Bone marrow (tissue), 2 donors: Measurements from ENCODE around the gene SEMA4A.
"Not testable (repeated sequence)": the region's sequence is repeated elsewhere in the genome, so short reads cannot be mapped to it uniquely, and the experiment has no call there.

ENCODE experiments used
- DNase-seq, 2 donors: peaks; one replicate each; lab custom pipeline; 2025; lab: John Stamatoyannopoulos, UW

SEMA4A gene

DNA sequence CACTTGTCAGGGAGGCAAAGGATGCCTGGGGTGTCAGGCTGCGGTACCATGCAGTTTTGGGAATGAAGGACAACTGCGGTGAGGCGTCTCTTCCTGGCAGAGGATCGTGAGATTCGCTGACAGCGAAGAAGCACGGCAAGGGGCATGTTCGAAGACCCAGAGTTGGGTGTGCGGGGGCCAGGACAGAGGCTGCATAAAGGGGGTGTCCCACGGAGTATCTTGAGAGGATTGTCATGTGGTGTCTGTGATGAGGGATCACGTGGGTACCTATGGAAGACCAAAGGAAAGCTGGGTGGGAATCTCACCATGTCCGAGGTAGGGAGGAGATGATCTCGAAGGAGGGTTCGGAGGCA, 40.9 kb downstream of the SEMA4A start:
- DNase-seq: no peak

DNA sequence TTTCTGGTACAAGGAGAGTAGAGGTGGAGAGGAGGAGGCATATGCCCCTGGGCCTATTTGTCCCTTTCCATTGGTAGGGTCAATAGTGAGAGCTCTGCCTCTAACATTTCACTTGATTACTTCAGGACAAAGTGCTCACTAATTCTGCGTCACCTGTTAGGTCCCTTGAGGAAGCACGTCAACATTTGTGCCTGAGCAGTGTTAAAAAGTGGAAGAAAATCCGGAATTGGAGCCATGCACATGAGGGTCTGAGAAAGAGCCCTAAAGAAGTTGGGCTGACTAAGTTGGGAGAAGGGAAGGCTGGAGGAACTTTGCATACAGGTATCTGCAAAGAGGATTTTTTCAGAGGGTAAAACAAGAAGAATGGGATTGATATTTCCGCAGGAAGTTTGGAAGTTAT, 42.5 kb downstream of the SEMA4A start:
- DNase-seq: no peak

DNA sequence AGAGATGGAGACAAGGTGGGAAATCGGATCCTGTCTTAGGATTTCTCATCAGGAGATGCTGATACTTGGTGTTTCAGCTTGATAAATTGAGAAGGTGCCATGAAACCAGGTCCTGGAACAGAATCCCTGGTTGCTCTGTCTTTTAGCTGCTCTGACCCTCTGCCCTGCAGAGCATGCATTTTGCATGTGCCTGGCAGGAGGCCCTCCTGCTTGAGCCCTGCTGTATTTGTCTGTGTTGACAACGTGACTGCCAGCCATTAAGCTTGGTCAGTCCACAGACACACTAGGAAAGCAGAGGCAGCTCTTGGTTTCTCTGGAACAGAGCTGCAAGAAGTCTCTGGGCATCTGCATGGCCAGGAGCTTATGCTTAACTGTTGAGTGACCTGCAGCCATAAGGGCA, 43.1 kb downstream of the SEMA4A start:
- no peak for DNase-seq

DNA sequence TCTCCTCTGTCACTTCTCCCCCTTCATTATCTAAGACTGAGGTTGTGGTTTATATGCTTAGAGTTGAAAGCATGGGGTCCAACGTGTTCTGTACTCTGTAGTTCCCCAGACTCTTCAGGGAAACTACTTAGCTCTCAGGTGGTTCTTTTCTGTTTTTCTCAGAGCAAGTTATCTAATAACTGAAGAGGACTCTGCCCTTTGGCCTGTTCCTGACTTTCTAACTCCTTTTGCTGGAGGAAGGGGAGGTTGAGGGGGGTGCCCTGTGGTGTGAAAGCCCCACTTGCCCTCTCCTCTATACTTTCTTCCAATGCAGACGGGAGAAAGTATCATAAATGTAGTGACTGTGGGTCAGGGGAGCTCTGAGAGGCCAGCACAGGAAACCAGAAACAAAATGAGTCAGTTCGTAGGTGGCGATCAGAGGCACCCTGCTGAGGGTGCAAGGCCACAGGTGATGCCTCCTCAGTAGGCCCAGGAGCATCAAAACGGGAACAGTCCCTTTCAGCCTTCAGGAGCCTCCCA, 45.5 kb downstream of the SEMA4A start:
- DNase-seq: no peak

DNA sequence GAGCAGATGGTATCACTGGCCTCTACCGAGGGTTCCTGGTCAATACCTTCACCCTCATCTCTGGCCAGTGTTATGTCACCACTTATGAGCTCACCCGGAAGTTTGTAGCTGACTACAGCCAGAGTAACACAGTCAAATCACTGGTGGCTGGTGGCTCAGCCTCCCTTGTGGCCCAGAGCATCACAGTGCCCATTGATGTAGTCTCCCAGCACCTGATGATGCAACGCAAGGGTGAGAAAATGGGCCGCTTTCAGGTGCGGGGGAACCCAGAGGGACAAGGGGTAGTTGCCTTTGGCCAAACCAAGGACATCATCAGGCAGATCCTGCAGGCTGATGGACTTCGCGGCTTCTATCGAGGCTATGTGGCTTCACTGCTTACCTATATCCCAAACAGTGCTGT, 46.7 kb downstream of the SEMA4A start:
- DNase-seq: no peak

DNA sequence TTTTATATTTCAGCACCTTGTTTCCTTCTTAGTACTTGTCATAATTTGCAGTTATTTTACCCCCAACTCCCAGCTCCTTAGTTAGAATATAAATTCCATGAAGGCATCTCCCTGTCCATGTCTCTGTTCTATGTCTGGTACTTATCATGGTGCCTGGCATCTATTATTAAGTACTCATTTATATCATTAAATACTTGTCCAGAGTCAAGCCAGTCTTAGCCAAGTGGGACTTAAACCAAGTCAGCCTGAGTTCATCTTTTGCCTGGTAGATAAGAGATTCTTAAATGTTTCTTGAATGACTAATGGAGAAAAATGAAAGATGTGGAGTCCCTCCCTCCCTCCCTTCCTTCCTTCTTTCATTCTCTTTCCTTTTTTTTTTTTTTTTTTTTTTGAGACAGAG, 49.9 kb downstream of the SEMA4A start:
- DNase-seq: no peak

DNA sequence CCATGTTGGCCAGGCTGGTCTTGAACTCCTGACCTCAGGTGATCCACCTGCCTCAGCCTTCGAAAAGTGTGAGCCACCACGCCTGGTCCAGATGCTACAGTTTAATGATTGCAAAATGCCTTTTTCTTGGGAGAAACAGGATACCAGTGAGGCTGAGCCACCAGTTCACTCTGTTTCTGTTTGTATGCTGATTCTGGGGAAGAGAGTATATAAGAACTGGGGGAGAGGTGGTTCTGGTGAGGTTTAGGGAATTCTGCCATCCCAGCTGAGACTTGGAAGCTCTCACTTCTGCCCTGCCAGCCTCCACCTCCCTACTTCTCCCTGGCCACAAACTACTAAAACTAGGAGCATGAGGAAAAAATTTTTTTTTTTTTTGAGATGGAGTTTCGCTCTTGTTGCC, 51.3 kb downstream of the SEMA4A start:
- DNase-seq: no peak

DNA sequence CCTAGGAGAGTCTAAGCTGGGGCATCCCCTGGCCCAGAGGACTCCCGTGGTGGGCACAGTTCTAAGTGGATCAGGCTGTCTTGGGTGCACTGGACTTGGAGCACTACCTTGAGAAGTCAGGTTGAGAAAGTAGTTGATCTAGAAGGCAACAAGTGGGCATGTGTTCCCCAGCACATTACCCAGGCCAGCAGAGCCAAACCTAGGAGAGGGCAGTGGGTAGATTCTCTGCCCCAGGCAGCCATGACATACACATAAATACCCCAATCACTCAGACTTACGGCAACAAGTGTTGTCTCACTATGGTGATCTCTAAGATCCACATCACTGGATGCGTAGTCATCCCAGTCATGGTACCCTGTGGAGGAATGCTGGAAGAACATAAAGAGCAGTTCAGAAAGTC, 57.9 kb downstream of the SEMA4A start:
- no peak for DNase-seq

DNA sequence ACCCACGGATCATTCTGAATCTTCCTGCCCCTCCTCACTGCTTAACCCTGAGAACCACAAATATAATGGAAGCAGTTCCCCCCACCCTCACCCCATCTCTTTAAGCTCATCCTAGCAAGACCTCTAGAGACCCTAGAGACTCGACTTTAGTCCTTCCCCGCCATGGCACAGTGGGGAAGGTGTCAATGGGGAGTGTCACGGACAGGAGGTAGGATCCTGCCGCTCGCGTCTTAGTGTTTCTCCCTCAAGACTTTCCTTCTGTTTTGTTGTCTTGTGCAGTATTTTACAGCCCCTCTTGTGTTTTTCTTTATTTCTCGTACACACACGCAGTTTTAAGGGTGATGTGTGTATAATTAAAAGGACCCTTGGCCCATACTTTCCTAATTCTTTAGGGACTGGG, 58.7 kb downstream of the SEMA4A start:
- DNase-seq: no peak

DNA sequence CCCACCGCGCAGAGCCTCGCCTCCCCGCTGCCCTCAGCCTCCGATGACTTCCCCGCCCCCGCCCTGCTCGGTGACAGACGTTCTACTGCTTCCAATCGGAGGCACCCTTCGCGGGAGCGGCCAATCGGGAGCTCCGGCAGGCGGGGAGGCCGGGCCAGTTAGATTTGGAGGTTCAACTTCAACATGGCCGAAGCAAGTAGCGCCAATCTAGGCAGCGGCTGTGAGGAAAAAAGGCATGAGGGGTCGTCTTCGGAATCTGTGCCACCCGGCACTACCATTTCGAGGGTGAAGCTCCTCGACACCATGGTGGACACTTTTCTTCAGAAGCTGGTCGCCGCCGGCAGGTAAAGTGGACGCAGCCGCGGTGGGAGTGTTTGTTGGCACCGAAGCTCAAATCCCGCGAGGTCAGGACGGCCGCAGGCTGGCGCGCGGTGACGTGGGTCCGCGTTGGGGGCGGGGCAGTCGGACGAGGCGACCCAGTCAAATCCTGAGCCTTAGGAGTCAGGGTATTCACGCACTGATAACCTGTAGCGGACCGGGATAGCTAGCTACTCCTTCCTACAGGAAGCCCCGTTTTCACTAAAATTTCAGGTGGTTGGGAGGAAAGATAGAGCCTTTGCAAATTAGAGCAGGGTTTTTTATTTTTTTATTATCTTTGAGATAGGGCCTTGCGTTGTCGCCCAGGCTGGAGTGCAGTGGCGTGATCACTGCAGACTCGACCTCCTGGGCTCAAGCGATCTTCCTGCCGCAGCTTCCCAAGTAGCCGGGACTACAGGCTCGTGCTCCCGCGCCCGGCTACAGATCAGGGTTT, 59.7 kb downstream of the SEMA4A start, which contains the start of gene PMF1:
Gene PMF1, plus strand, starts transcription at position 175 of the 811 bp plus-strand sequence. Its CDS starts 9 bp downstream, at position 184.
- peak; percentile 94 to 95 for DNase-seq

DNA sequence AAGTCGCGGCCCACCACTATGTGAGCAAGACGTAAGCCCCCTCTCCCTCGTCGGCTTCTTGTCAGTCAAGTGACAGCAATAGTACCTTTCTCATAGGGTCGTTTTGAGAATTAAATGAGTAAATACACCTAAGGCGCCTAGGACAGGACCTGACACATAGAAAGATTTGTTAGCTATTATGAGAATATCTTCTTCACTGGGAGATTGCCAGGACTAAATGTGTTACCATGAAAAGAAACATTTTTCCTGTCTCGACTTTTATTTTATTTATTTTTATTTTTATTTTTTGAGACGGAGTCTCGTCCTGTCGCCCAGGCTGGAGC, 60.2 kb downstream of the SEMA4A start:
- DNase-seq: no peak

DNA sequence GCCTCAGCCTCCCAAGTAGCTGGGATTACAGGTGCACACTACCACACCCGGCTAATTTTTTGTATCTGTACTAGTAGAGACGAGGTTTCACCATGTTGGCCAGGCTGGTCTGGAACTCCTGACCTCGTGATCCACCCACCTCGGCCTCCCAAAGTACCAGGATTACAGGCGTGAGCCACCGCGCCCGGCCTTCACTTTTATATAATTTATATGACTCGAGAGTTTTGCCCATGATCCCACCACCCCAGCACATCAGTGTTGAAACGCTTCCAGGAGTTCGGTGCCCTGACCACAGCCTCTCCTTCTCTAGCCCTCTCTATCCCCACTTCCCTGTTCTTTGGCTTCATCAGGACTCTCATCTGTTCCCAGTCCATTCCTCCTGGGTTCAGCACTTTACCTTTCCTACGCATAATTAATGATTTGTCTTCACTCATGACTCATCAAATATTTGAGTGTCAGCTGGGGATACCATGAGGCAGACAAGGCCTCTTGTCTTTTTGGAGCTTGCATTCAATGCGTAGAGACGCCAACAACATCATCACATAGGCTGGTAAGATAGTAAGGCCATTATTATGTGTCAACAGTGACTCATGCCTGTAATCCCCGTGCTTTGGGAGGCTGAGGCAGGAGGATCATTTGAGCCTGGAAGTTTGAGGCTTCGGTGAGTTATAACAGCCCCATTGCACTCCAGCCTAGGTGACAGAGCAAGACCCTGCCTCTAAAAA, 60.8 kb downstream of the SEMA4A start:
- DNase-seq: no peak

DNA sequence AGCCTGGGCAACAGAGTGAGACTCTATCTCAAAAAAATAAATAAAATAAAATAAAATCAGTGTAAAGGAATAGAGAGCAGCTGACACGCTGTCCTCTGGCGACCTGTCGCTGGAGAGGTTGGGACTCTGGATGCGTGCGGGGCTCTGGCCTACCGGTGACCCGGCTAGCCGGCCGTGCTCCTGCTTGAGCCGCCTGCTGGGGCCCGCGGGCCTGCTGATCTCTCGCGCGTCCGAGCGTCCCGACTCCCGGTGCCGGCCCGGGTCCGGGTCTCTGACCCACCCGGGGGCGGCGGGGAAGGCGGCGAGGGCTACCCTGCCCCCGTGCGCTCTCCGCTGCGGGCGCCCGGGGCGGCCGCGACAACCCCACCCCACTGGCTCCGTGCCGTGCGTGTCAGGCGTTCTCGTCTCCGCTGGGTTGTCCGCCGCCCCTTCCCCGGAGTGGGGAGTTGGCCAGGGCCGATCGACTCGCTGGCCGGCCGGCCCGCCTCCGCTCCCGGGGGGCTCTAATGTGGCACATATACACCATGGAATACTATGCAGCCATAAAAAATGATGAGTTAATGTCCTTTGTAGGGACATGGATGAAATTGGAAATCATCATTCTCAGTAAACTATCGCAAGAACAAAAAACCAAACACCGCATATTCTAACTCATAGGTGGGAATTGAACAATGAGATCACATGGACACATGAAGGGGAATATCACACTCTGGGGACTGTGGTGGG, 63.1 kb downstream of the SEMA4A start:
- DNase-seq: not testable (repeated sequence)

DNA sequence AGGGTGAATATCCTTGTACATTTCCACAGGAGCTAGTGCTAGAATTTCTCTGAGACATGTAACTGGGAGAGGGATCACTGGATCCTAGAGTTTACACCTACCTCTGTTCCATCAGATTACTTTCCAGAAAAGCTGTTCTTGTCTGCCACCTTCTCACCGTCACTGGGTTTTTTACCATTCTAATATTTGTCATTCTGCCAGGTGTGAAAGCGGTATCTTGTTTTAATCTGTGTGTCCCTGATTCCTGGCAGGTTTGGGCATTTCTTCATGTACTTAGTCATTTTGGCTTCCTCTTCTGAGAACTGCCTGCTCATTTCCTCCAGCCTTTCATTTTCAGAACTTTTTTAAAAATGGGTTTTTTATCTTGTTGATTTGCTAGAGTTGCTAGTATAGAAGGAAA, 64.5 kb downstream of the SEMA4A start:
- peak in 1 of 2 donors; percentile 63 for DNase-seq

DNA sequence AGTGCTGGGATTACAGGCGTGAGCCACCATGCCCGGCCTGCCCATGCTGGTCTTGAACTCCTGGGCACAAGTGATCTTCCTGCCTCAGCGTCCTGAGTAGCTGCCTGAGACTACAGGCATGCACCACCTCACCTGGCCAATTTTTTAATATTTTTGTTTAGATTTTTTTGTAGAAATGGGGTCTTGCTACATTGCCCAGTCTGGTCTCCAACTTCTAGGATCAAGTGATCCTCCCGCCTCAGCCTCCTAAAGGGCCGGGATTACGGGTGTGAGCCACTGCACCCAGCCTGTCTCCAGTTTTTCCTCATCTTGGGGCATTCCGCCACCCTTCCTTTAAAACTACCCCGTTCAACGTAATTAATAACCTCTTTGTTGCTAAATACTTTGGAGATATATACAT, 66.8 kb downstream of the SEMA4A start:
- DNase-seq: no peak

DNA sequence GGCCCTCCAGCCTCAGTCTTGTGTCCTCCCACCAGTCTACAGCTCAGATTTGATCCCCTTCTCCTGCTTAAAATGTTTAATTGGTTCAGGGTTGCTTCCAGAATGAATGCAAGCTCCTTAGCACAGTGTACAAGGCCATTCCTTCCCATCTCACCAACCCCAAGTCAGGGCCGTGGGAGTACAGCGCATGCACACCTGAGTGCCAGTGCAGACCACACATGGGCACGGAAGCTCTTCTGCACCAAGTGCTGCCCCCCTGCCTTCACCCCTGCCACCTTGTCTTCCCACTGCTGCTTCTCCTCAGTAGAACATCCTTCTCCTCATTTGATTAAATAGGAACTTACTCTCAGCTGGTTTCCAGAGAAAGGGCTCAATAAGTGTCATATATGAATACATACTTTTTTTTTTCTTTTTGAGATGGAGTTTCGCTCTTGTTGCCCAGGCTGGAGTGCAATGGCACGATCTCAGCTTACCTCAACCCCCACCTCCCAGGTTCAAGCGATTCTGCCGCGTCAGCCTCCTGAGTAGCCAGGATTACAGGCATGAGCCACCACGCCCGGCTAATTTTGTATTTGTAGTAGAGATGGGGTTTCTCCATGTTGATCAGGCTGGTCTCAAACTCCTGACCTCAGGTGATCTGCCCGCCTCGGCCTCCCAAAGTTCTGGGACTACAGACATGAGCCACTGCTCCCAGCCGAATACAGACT, 68.8 kb downstream of the SEMA4A start:
- DNase-seq: no peak

DNA sequence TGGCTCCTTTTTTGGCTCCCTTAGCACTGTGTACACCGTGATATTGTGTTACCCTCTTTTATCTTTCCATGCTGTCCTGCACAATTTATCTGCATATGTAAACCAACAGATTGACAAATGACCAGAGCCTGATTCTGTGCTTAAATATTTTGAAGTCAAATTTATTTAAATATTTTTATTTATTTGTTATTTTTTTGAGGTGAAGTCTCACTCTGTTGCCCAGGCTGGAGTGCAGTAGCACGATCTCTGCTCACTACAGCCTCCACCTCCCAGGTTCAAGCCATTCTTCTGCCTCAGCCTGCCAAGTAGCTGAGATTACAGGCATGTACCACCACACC, 72.3 kb downstream of the SEMA4A start:
- DNase-seq: no peak

DNA sequence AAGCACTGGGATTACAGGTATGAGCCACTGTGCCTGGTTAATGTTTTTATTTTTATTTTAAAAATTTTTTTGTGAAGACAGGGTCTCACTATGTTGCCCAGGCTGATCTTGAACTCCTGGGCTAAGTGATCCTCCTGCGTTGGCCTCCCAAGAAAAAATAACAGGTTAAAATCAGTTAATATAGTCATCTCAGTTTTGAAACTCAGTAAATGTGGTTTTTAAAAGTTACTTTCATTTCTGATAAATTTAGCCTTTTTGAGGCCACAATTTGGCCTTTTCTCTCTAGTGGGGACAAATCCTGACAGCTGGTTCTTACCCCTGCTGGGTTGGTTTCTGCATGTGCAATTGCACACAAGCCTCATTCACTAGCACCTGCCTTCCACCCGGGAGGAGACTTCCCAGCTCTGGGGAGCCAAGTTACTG, 72.7 kb downstream of the SEMA4A start:
- DNase-seq: no peak

DNA sequence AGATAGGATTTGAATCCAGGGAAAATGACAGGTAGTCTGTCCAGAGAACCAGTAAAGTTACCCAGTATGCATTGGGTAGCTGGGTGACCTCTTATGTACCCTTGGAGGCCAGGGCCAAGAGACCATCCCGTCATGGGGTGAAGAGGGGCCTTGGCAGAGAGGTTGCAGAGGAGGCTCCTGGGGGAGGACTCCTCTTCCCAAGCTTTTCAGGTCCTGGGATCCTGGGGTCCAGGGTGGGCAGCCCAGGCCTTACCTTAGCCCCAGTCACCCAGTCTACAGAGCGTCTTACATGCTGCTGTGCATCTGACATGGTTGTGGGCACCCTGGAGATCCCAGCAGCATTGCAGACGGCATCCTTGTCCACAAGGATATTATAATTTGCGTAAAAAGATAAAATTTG, 73.4 kb downstream of the SEMA4A start:
- no peak for DNase-seq
